H9 (cell line): ENCODE results near the gene PTGDR2. TPM values are rescaled to one million over a fixed set of nuclear protein-coding genes. Genes with fewer than 3 reads are reported as not detected.

Experiments used
- DNase-seq: peaks from one replicate; pipeline ENCODE4 v3.0.0-alpha.2; 2017
- H2AFZ ChIP-seq: one replicate; pipeline ENCODE4 v1.6.1; 2013; ENCODE audit warnings: mild to moderate bottlenecking, low read length, control low read depth, moderate library complexity
- H2AK5ac ChIP-seq: 2 replicates; pipeline ENCODE4 v1.6.1; 2013; ENCODE audit warnings: low read length, control low read depth, mixed read lengths; ENCODE audit not compliant: insufficient read length
- H2BK120ac ChIP-seq: one replicate; pipeline ENCODE4 v1.6.1; 2013; ENCODE audit warnings: low read depth, mild to moderate bottlenecking, low read length, control low read depth, inconsistent platforms; ENCODE audit not compliant: poor library complexity, severe bottlenecking
- H2BK12ac ChIP-seq: 2 replicates; pipeline ENCODE4 v1.6.1; 2013; ENCODE audit warnings: low read length, control low read depth, mixed read lengths, low read depth; ENCODE audit not compliant: insufficient read length
- H2BK15ac ChIP-seq: 2 replicates; pipeline ENCODE4 v1.6.1; 2013; ENCODE audit warnings: low read depth, low read length, control low read depth
- H2BK20ac ChIP-seq: one replicate; pipeline ENCODE4 v1.6.1; 2013; ENCODE audit warnings: low read depth, mild to moderate bottlenecking, low read length, control low read depth, inconsistent platforms; ENCODE audit not compliant: poor library complexity, severe bottlenecking
- H2BK5ac ChIP-seq: 2 replicates; pipeline ENCODE4 v1.6.1; 2013; ENCODE audit warnings: low read length, control low read depth, mixed read lengths; ENCODE audit not compliant: insufficient read length
- H3K14ac ChIP-seq: 2 replicates; pipeline ENCODE4 v1.6.1; 2013; ENCODE audit warnings: low read length, control low read depth; ENCODE audit not compliant: insufficient read depth
- H3K18ac ChIP-seq: 2 replicates; pipeline ENCODE4 v1.6.1; 2013; ENCODE audit warnings: low read depth, mild to moderate bottlenecking, mixed read lengths, low read length, control low read depth; ENCODE audit not compliant: insufficient read length
- H3K23ac ChIP-seq: 2 replicates; pipeline ENCODE4 v1.6.1; 2013; ENCODE audit warnings: low read length, control low read depth, mixed read lengths, low read depth; ENCODE audit not compliant: insufficient read length
- H3K23me2 ChIP-seq: 2 replicates; pipeline ENCODE4 v1.6.1; 2013; ENCODE audit warnings: low read depth, mild to moderate bottlenecking, mixed read lengths, low read length, control low read depth; ENCODE audit not compliant: insufficient read length, poor library complexity, severe bottlenecking
- H3K27ac ChIP-seq: 2 replicates; pipeline ENCODE4 v1.5.1; 2013; ENCODE audit warnings: low read length, control low read depth, mixed read lengths, low read depth; ENCODE audit not compliant: insufficient read length
- H3K27me3 ChIP-seq: 2 replicates; pipeline ENCODE4 v1.6.1; 2013; ENCODE audit warnings: low read length, control low read depth, inconsistent platforms; ENCODE audit not compliant: insufficient read depth
- H3K4ac ChIP-seq: 2 replicates; pipeline ENCODE4 v1.6.1; 2013; ENCODE audit warnings: low read depth, mild to moderate bottlenecking, control low read depth, inconsistent platforms, low read length, moderate library complexity
- H3K4me1 ChIP-seq: 2 replicates; pipeline ENCODE4 v1.6.1; 2013; ENCODE audit warnings: low read length, control low read depth, inconsistent platforms; ENCODE audit not compliant: insufficient read depth
- H3K4me2 ChIP-seq: 2 replicates; pipeline ENCODE4 v1.6.1; 2013; ENCODE audit warnings: low read length, control low read depth, mixed read lengths; ENCODE audit not compliant: insufficient read length, insufficient read depth
- H3K56ac ChIP-seq: 2 replicates; pipeline ENCODE4 v1.6.1; 2013; ENCODE audit warnings: low read depth, mild to moderate bottlenecking, mixed read lengths, low read length, control low read depth; ENCODE audit not compliant: insufficient read length
- H3K79me1 ChIP-seq: 2 replicates; pipeline ENCODE4 v1.6.1; 2013; ENCODE audit warnings: low read depth, mild to moderate bottlenecking, moderate library complexity, low read length, control low read depth, inconsistent platforms; ENCODE audit not compliant: insufficient read depth, poor library complexity, severe bottlenecking
- H3K79me2 ChIP-seq: 2 replicates; pipeline ENCODE4 v1.6.1; 2013; ENCODE audit warnings: low read length, control low read depth, inconsistent platforms; ENCODE audit not compliant: insufficient read depth
- H3K9ac ChIP-seq: 2 replicates; pipeline ENCODE4 v1.6.1; 2013; ENCODE audit warnings: low read length, control low read depth, mixed read lengths; ENCODE audit not compliant: insufficient read length; ENCODE audit errors: extremely low read depth
- H3K9me3 ChIP-seq: one replicate; pipeline ENCODE4 v1.6.1; 2013; ENCODE audit warnings: low read depth, low read length, inconsistent platforms; ENCODE audit not compliant: control insufficient read depth
- H3T11ph ChIP-seq: one replicate; pipeline ENCODE4 v1.6.1; 2013; ENCODE audit warnings: mild to moderate bottlenecking, low read length, control low read depth, inconsistent platforms
- H4K20me1 ChIP-seq: one replicate; pipeline ENCODE4 v1.6.1; 2013; ENCODE audit not compliant: control insufficient read depth, insufficient read length, insufficient read depth
- H4K5ac ChIP-seq: 2 replicates; pipeline ENCODE4 v1.6.1; 2013; ENCODE audit warnings: low read depth, mild to moderate bottlenecking, mixed read lengths, low read length, control low read depth; ENCODE audit not compliant: insufficient read length
- H4K8ac ChIP-seq: replicated peaks from 2 replicates; pipeline ENCODE4 v1.6.1; 2013; ENCODE audit warnings: low read length, control low read depth, mixed read lengths, low read depth; ENCODE audit not compliant: insufficient read length
- H4K91ac ChIP-seq: 2 replicates; pipeline ENCODE4 v1.6.1; 2013; ENCODE audit warnings: low read depth, mild to moderate bottlenecking, moderate library complexity, mixed read lengths, low read length, control low read depth; ENCODE audit not compliant: insufficient read length
- H3K27ac Mint-ChIP-seq, 3 experiments: 2 replicates in 2 of 3; 3 replicates in 1 of 3; pipeline ENCODE4 v1.8.0; 2020 to 2021; ENCODE audit warnings: mixed read lengths in 3 of 3, mild to moderate bottlenecking in 1 of 3, moderate library complexity in 1 of 3
- H3K27me3 Mint-ChIP-seq: 2 replicates; pipeline ENCODE4 v1.8.0; 2021; ENCODE audit warnings: low read depth, mild to moderate bottlenecking, moderate library complexity, mixed read lengths
- H3K36me3 Mint-ChIP-seq, 3 experiments: 2 replicates in 2 of 3; 3 replicates in 1 of 3; pipeline ENCODE4 v1.8.0; 2020 to 2021; ENCODE audit warnings: low read depth in 3 of 3, mixed read lengths in 3 of 3; ENCODE audit not compliant: insufficient read depth in 1 of 3
- H3K4me1 Mint-ChIP-seq, 2 experiments: 2 replicates each; pipeline ENCODE4 v1.8.0; 2020; ENCODE audit warnings: mixed read lengths in 2 of 2
- H3K4me3 Mint-ChIP-seq, 2 experiments: 2 replicates in 1 of 2; 3 replicates in 1 of 2; pipeline ENCODE4 v1.8.0; 2020 to 2021; ENCODE audit warnings: mild to moderate bottlenecking in 2 of 2, mixed read lengths in 2 of 2, moderate library complexity in 1 of 2
- H3K9me3 Mint-ChIP-seq, 2 experiments: 2 replicates in 1 of 2; 3 replicates in 1 of 2; pipeline ENCODE4 v1.8.0; 2020; ENCODE audit warnings: mild to moderate bottlenecking in 2 of 2, mixed read lengths in 2 of 2, moderate library complexity in 1 of 2
- WGBS: extraction: QIAGEN DNeasy Blood & Tissue Kit; methylation state at CpG from one replicate; pipeline ENCODE4 v1.1.7; 2013; ENCODE audit warnings: missing lambda C conversion rate, low lambda C conversion rate, mixed read lengths; ENCODE audit not compliant: insufficient read length; ENCODE audit errors: extremely low coverage; 5-methylcytosine and 5-hydroxymethylcytosine counted together
- total RNA-seq: library from RNA; stranded (reverse); gene quantifications from 2 replicates; pipeline ENCODE4 v1.2.1, GENCODE V29; 2021
- TF ChIP-seq, protein P1 (sequence below): fragments of 200-600 bp; sonication (generic); conservative IDR thresholded peaks from 3 replicates; pipeline ENCODE4 v1.8.0; 2021; ENCODE audit warnings: antibody characterized with exemption, mild to moderate bottlenecking

The PTGDR2 gene
- total RNA-seq, 1 experiment from 2014 or later, result not detected

DNA sequence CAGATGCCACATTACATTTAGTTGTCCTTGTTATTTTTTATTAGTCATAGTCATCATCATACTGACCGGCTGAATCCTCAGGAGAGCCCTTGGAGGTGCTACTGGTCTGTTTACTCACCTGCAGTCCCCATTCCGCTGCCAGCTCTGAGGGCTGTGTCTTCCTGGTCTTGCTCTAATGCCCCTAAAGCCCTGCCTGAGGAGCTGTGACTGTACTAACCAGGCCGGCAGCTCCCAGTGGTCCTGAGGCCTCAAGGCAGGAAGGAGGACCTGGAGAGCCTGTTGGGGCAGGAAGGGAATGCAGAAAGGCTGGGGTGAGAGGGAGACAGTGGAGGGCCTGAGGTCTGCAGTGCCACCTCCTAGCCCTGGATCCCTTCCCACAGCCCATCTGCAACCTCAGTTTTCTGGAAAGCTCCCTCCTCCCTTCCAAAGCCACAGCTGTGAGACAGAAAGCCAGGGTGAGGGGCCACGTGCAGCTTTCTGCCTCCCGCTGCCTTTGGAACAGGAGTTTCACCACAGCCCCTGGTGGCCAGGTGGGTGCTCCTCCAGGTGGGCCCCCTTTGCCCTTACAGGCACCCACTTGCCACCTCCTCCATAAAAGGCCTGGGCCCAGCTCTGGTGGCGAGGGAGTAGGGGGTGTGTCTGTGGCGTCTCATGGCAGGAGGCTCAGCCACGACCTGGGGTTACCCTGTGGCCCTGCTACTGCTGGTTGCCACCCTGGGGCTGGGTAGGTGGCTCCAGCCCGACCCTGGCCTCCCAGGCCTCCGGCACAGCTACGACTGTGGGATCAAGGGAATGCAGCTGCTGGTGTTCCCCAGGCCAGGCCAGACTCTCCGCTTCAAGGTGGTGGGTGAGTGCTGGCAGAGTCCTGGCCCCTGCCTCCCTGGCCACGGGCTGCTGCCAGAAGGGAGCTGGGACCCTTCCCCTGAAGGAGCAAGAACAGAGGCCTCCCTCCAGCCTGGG is 11.4 kb upstream of the PTGDR2 start, which contains the start of gene ZP1:
ZP1 (plus strand) TSS at position 632 of the 960 bp plus-strand sequence; CDS start at position 652, 20 bp downstream.
- Mint-ChIP-seq H3K9me3 (peaks cover 0 to 2% of the 10 kb centered on the region in 2 experiments; a peak in 1 of 5 replicates), H3K36me3 (no peaks in the 10 kb centered on the region; a peak in 1 of 7 replicates)
- TF ChIP-seq, protein P1, sequence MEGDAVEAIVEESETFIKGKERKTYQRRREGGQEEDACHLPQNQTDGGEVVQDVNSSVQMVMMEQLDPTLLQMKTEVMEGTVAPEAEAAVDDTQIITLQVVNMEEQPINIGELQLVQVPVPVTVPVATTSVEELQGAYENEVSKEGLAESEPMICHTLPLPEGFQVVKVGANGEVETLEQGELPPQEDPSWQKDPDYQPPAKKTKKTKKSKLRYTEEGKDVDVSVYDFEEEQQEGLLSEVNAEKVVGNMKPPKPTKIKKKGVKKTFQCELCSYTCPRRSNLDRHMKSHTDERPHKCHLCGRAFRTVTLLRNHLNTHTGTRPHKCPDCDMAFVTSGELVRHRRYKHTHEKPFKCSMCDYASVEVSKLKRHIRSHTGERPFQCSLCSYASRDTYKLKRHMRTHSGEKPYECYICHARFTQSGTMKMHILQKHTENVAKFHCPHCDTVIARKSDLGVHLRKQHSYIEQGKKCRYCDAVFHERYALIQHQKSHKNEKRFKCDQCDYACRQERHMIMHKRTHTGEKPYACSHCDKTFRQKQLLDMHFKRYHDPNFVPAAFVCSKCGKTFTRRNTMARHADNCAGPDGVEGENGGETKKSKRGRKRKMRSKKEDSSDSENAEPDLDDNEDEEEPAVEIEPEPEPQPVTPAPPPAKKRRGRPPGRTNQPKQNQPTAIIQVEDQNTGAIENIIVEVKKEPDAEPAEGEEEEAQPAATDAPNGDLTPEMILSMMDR, result no peak

More for the DNA sequence above, 11.4 kb upstream of the PTGDR2 start, which contains the start of gene ZP1:
- Histone ChIP-seq H4K91ac (no peak within 1 kb of the TSS), H3K23ac (no peak within 1 kb of the TSS), H4K20me1 (no peaks in the 10 kb centered on the region), H3K18ac (no peak within 1 kb of the TSS), H2BK5ac (no peak within 1 kb of the TSS), H2AK5ac (no peak within 1 kb of the TSS), H3K79me2 (no peaks in the 10 kb centered on the region), H2BK120ac (no peak within 1 kb of the TSS), H3K56ac (no peak within 1 kb of the TSS), H3K4me2 (no peak within 1 kb of the TSS), H3K27ac (no peak within 1 kb of the TSS), H2AFZ (no peak within 1 kb of the TSS), H3T11ph (no peak within 1 kb of the TSS), H4K5ac (no peak within 1 kb of the TSS), H3K79me1 (no peaks in the 10 kb centered on the region), H3K4ac (no peak within 1 kb of the TSS), H3K14ac (no peak within 1 kb of the TSS; the same call in 1 of the 2 replicates), H3K9me3 (no peaks in the 10 kb centered on the region), H2BK20ac (no peak within 1 kb of the TSS), H3K27me3 (no peaks in the 10 kb centered on the region), H4K8ac (no peak within 1 kb of the TSS), H2BK12ac (no peak within 1 kb of the TSS), H2BK15ac (no peak within 1 kb of the TSS), H3K9ac (no peak within 1 kb of the TSS), H3K4me1 (no peaks in the 10 kb centered on the region), H3K23me2 (no peaks in the 10 kb centered on the region)
- Mint-ChIP-seq H3K4me3 (no peak within 1 kb of the TSS), H3K4me1 (peaks cover 0 to 2% of the 10 kb centered on the region in 2 experiments; a peak in 2 of 4 replicates), H3K27ac (no peak within 1 kb of the TSS), H3K27me3 (peaks cover 2% of the 10 kb centered on the region; the same call in 1 of the 2 replicates)
- DNase-seq, result no peak
- no CpG with 5 or more reads among the region's 13 CpGs for WGBS
